ENCODE measurements around the gene KPTN.
"Not testable (repeated sequence)": the region's sequence is repeated elsewhere in the genome, so short reads cannot be mapped to it uniquely, and the experiment has no call there.

KPTN gene

GRCh38 chr19:47492137-47492533 lies 8.1 kb upstream of the KPTN start:
- Histone ChIP-seq H3K4me1 (ENCODE audit: control insufficient read depth in 2 of 2, insufficient read depth in 2 of 2, low read length in 2 of 2) (no peaks in the 10 kb centered on the region), H3K27ac (ENCODE audit: low read depth in 2 of 2, low read length in 2 of 2) (no peak overlapping the region), H3K27me3 (ENCODE audit: control insufficient read depth in 2 of 2, insufficient read depth in 2 of 2, low read length in 2 of 2) (no peaks in the 10 kb centered on the region), H3K36me3 (ENCODE audit: control insufficient read depth in 2 of 2, insufficient read depth in 2 of 2, low read length in 2 of 2) (peaks cover 52 to 54% of the 10 kb centered on the region in 2 donors), H3K9ac (ENCODE audit: low read depth in 1 of 2, low read length in 2 of 2) (no peak overlapping the region), H3K9me3 (ENCODE audit: control insufficient read depth in 2 of 2, low read length in 2 of 2) (no peaks in the 10 kb centered on the region), H3K4me3 (ENCODE audit: low read length in 2 of 2) (no peak overlapping the region)

GRCh38 chr19:47491358-47492136 lies 7.5 kb upstream of the KPTN start:
- no peak overlapping the region for H3K9ac ChIP-seq (ENCODE audit: low read depth in 1 of 2, low read length in 2 of 2)
- H3K36me3 ChIP-seq (ENCODE audit: control insufficient read depth in 2 of 2, insufficient read depth in 2 of 2, low read length in 2 of 2): peaks cover 47 to 53% of the 10 kb centered on the region in 2 donors
- no peak overlapping the region for H3K4me3 ChIP-seq (ENCODE audit: low read length in 2 of 2)
- no peaks in the 10 kb centered on the region for H3K27me3 ChIP-seq (ENCODE audit: control insufficient read depth in 2 of 2, insufficient read depth in 2 of 2, low read length in 2 of 2)
- no peaks in the 10 kb centered on the region for H3K9me3 ChIP-seq (ENCODE audit: control insufficient read depth in 2 of 2, low read length in 2 of 2)
- H3K27ac ChIP-seq (ENCODE audit: low read depth in 2 of 2, low read length in 2 of 2): no peak overlapping the region
- no peaks in the 10 kb centered on the region for H3K4me1 ChIP-seq (ENCODE audit: control insufficient read depth in 2 of 2, insufficient read depth in 2 of 2, low read length in 2 of 2)

- no peaks in the 10 kb centered on the region for H3K9me3 ChIP-seq (ENCODE audit: control insufficient read depth in 2 of 2, low read length in 2 of 2)
- no peak overlapping the region for H3K27ac ChIP-seq (ENCODE audit: low read depth in 2 of 2, low read length in 2 of 2)
- no peaks in the 10 kb centered on the region for H3K4me1 ChIP-seq (ENCODE audit: control insufficient read depth in 2 of 2, insufficient read depth in 2 of 2, low read length in 2 of 2)
- peaks cover 41 to 51% of the 10 kb centered on the region in 2 donors for H3K36me3 ChIP-seq (ENCODE audit: control insufficient read depth in 2 of 2, insufficient read depth in 2 of 2, low read length in 2 of 2)
- no peak overlapping the region for H3K4me3 ChIP-seq (ENCODE audit: low read length in 2 of 2)
- H3K27me3 ChIP-seq (ENCODE audit: control insufficient read depth in 2 of 2, insufficient read depth in 2 of 2, low read length in 2 of 2): no peaks in the 10 kb centered on the region
- no peak overlapping the region for H3K9ac ChIP-seq (ENCODE audit: low read depth in 1 of 2, low read length in 2 of 2)
These were observed 6.8 kb upstream of the KPTN start for GRCh38 chr19:47490847-47491246.

DNA sequence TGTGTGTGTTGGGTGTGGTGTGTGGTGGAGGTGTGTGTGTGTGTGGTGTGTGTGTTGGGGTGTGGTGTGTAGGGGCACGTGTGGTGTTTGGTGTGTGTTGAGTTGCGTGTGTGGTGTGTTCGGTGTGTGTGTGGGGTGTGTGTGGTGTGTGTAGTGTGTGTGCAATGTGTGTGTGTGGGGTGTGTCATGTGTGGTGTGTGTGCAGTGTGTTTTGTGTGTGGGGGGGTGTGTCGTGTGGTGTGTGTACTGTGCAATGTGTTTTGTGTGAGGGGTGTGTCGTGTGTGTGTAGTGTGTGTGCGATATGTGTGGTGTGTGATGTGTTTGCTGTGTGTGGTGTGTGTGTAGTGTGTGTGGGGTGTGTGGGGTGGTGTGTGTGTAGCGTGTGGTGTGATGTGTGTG lies 6.0 kb upstream of the KPTN start:
- Histone ChIP-seq H3K27ac (ENCODE audit: low read depth in 2 of 2, low read length in 2 of 2) (no peak overlapping the region), H3K4me3 (ENCODE audit: low read length in 2 of 2) (no peak overlapping the region), H3K27me3 (ENCODE audit: control insufficient read depth in 2 of 2, insufficient read depth in 2 of 2, low read length in 2 of 2) (no peaks in the 10 kb centered on the region), H3K4me1 (ENCODE audit: control insufficient read depth in 2 of 2, insufficient read depth in 2 of 2, low read length in 2 of 2) (no peaks in the 10 kb centered on the region), H3K36me3 (ENCODE audit: control insufficient read depth in 2 of 2, insufficient read depth in 2 of 2, low read length in 2 of 2) (peaks cover 37 to 48% of the 10 kb centered on the region in 2 donors), H3K9ac (ENCODE audit: low read depth in 1 of 2, low read length in 2 of 2) (no peak overlapping the region), H3K9me3 (ENCODE audit: control insufficient read depth in 2 of 2, low read length in 2 of 2) (no peaks in the 10 kb centered on the region)

- H3K4me3 ChIP-seq (ENCODE audit: low read length in 2 of 2): no peak overlapping the region
- no peak overlapping the region for H3K27ac ChIP-seq (ENCODE audit: low read depth in 2 of 2, low read length in 2 of 2)
- H3K9ac ChIP-seq (ENCODE audit: low read depth in 1 of 2, low read length in 2 of 2): no peak overlapping the region
- no peaks in the 10 kb centered on the region for H3K27me3 ChIP-seq (ENCODE audit: control insufficient read depth in 2 of 2, insufficient read depth in 2 of 2, low read length in 2 of 2)
- peaks cover 37 to 48% of the 10 kb centered on the region in 2 donors for H3K36me3 ChIP-seq (ENCODE audit: control insufficient read depth in 2 of 2, insufficient read depth in 2 of 2, low read length in 2 of 2)
- no peaks in the 10 kb centered on the region for H3K9me3 ChIP-seq (ENCODE audit: control insufficient read depth in 2 of 2, low read length in 2 of 2)
- H3K4me1 ChIP-seq (ENCODE audit: control insufficient read depth in 2 of 2, insufficient read depth in 2 of 2, low read length in 2 of 2): no peaks in the 10 kb centered on the region
These were observed 5.3 kb upstream of the KPTN start for GRCh38 chr19:47489072-47489914.

DNA sequence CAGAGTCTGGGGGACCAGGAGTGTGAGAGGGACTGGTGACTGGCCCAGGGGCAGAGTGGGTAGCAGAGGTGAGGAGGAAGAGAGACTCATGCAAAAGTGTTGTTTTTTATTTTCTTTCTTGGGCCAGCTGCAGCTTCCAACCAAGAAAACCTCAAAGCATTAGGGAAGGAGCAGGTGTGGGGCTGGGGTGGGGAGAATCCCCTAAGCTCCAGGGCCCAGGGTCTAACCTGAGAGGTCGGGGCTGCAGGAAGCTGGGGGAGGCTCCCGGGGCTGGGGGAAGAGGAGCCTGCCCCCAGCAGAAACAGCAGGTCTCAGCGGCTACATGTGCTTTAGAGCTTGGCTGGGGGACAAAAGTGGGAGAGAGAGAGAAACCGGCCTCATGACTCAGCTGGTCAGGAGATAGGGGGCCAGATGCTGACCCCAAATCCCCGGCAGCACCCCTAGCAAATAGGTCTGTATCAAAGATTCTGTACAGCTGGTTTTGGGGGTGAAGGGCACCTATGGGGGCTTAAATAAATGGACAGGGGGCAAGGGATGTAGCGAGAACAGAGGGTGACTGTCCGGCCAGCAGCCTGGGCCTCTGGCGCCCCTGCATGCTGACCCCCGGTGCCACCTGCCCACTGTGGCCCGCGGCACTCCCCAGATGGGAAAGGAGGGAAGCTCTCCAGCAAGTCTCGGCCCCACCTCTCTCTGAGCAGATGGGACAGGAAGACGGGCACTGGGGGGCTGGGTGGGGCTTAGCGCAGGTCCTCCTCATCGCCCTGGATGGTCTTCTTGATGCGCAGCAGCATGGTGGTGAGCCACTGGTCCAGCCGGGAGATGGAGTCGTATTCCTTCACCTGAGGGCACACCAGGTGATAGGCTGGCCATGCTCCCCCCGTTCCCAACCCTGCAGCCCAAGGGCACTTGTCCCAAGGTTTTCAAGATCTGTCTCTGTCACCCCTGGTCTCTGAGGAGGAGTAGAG lies 3.8 kb upstream of the KPTN start:
- peaks cover 4 to 5% of the 10 kb centered on the region in 2 donors for H3K4me1 ChIP-seq (ENCODE audit: control insufficient read depth in 2 of 2, insufficient read depth in 2 of 2, low read length in 2 of 2)
- no peaks in the 10 kb centered on the region for H3K27me3 ChIP-seq (ENCODE audit: control insufficient read depth in 2 of 2, insufficient read depth in 2 of 2, low read length in 2 of 2)
- no peak overlapping the region for H3K27ac ChIP-seq (ENCODE audit: low read depth in 2 of 2, low read length in 2 of 2)
- no peaks in the 10 kb centered on the region for H3K9me3 ChIP-seq (ENCODE audit: control insufficient read depth in 2 of 2, low read length in 2 of 2)
- no peak overlapping the region for H3K4me3 ChIP-seq (ENCODE audit: low read length in 2 of 2)
- peaks cover 29 to 40% of the 10 kb centered on the region in 2 donors for H3K36me3 ChIP-seq (ENCODE audit: control insufficient read depth in 2 of 2, insufficient read depth in 2 of 2, low read length in 2 of 2)
- no peak overlapping the region for H3K9ac ChIP-seq (ENCODE audit: low read depth in 1 of 2, low read length in 2 of 2)

DNA sequence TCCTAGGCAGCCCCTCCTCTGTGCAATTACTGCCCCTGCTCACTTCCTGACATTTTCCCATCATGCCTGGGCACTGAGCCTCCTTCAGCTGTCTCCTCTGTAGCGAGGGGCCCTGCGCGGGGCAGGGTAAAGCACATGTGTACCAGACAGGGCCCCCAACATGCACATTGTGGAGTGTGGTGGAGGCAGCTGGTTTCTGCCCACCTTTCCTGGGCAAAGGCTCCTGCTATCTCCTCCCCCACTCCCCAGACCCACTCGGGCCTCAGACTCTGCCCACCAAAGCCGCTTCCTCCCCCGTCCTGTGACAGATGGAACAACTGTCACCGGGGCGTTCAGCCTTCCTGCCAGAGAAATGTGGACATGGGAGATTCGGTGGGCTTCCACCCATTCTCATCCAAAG lies 2.9 kb upstream of the KPTN start:
- Histone ChIP-seq H3K36me3 (ENCODE audit: control insufficient read depth in 2 of 2, insufficient read depth in 2 of 2, low read length in 2 of 2) (peaks cover 21 to 32% of the 10 kb centered on the region in 2 donors), H3K27ac (ENCODE audit: low read depth in 2 of 2, low read length in 2 of 2) (no peak overlapping the region), H3K4me3 (ENCODE audit: low read length in 2 of 2) (no peak overlapping the region), H3K27me3 (ENCODE audit: control insufficient read depth in 2 of 2, insufficient read depth in 2 of 2, low read length in 2 of 2) (no peaks in the 10 kb centered on the region), H3K9ac (ENCODE audit: low read depth in 1 of 2, low read length in 2 of 2) (no peak overlapping the region), H3K9me3 (ENCODE audit: control insufficient read depth in 2 of 2, low read length in 2 of 2) (no peaks in the 10 kb centered on the region), H3K4me1 (ENCODE audit: control insufficient read depth in 2 of 2, insufficient read depth in 2 of 2, low read length in 2 of 2) (peaks cover 4 to 5% of the 10 kb centered on the region in 2 donors)

- H3K9ac ChIP-seq (ENCODE audit: low read depth in 1 of 2, low read length in 2 of 2); H3K4me1 ChIP-seq (ENCODE audit: control insufficient read depth in 2 of 2, insufficient read depth in 2 of 2, low read length in 2 of 2); H3K9me3 ChIP-seq (ENCODE audit: control insufficient read depth in 2 of 2, low read length in 2 of 2); H3K27ac ChIP-seq (ENCODE audit: low read depth in 2 of 2, low read length in 2 of 2); H3K27me3 ChIP-seq (ENCODE audit: control insufficient read depth in 2 of 2, insufficient read depth in 2 of 2, low read length in 2 of 2); H3K4me3 ChIP-seq (ENCODE audit: low read length in 2 of 2): not testable (repeated sequence)
- H3K36me3 ChIP-seq (ENCODE audit: control insufficient read depth in 2 of 2, insufficient read depth in 2 of 2, low read length in 2 of 2): peaks cover 16 to 27% of the 10 kb centered on the region in 2 donors
These were observed 2.2 kb upstream of the KPTN start for GRCh38 chr19:47486220-47486619.

DNA sequence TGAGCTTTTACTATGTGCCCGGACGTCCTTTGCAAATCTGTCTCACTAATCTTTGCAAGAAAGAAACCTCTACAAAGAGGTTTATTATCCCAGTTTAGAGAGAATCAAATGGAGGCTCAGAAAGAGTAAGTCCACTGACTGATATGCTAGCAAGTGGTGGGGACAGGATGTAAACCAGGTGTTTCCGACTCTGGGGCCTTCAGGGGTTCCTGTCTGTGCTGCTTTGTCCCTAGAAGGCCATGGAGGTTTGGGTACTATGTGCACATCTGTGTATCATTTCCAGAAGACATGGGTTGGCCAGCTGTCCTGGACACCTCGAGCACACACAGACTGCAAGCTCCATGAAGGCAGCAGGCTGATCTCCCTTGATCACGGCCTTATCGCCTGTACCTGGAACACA lies 1.2 kb upstream of the KPTN start:
- H3K4me3 ChIP-seq (ENCODE audit: low read length in 2 of 2): peak overlapping the region; percentile 91 to 98
- H3K4me1 ChIP-seq (ENCODE audit: control insufficient read depth in 2 of 2, insufficient read depth in 2 of 2, low read length in 2 of 2): peaks cover 4 to 5% of the 10 kb centered on the region in 2 donors
- H3K27me3 ChIP-seq (ENCODE audit: control insufficient read depth in 2 of 2, insufficient read depth in 2 of 2, low read length in 2 of 2): no peaks in the 10 kb centered on the region
- no peaks in the 10 kb centered on the region for H3K9me3 ChIP-seq (ENCODE audit: control insufficient read depth in 2 of 2, low read length in 2 of 2)
- H3K27ac ChIP-seq (ENCODE audit: low read depth in 2 of 2, low read length in 2 of 2): peak overlapping the region in 1 of 2 donors; percentile 90
- H3K36me3 ChIP-seq (ENCODE audit: control insufficient read depth in 2 of 2, insufficient read depth in 2 of 2, low read length in 2 of 2): peaks cover 6 to 19% of the 10 kb centered on the region in 2 donors
- peak overlapping the region in 1 of 2 donors; percentile 87 for H3K9ac ChIP-seq (ENCODE audit: low read depth in 1 of 2, low read length in 2 of 2)
